Liver (tissue), 9 donors: ENCODE results near the gene ZNF92. TPM values are rescaled to one million over a fixed set of nuclear protein-coding genes. Genes with fewer than 3 reads are reported as not detected.

ENCODE experiments used
- DNase-seq: peaks from one replicate; pipeline ENCODE4 v3.0.0-alpha.2; 2017; ENCODE audit warnings: low spot score
- H3K27ac ChIP-seq, 2 donors: one replicate each; pipeline ENCODE4 v1.7.0; 2013; ENCODE audit warnings: inconsistent platforms in 2 of 2, low read length in 2 of 2, control low read depth in 1 of 2, low read depth in 1 of 2, mild to moderate bottlenecking in 1 of 2
- H3K27me3 ChIP-seq, 4 donors: one replicate each; pipeline versions ENCODE4 v1.6.1 to v1.7.0; 2013; ENCODE audit warnings: low read length in 3 of 4, inconsistent platforms in 1 of 4, mild to moderate bottlenecking in 1 of 4, moderate library complexity in 1 of 4; ENCODE audit not compliant: control insufficient read depth in 4 of 4, insufficient read depth in 4 of 4
- H3K36me3 ChIP-seq, 4 donors: one replicate each; pipeline versions ENCODE4 v1.6.1 to v1.7.0; 2013; ENCODE audit warnings: low read length in 3 of 4, mild to moderate bottlenecking in 3 of 4, low read depth in 1 of 4, moderate library complexity in 1 of 4; ENCODE audit not compliant: control insufficient read depth in 4 of 4, insufficient read depth in 3 of 4
- H3K4me1 ChIP-seq, 4 donors: one replicate each; pipeline versions ENCODE4 v1.6.1 to v1.7.0; 2013; ENCODE audit warnings: low read length in 3 of 4, mild to moderate bottlenecking in 3 of 4, moderate library complexity in 1 of 4; ENCODE audit not compliant: control insufficient read depth in 4 of 4, insufficient read depth in 4 of 4
- H3K4me3 ChIP-seq, 3 donors: one replicate each; pipeline versions ENCODE4 v1.6.1 to v1.7.0; 2013; ENCODE audit warnings: low read length in 3 of 3, control low read depth in 1 of 3, low read depth in 1 of 3, mild to moderate bottlenecking in 1 of 3
- H3K9ac ChIP-seq, 2 donors: one replicate each; pipeline ENCODE4 v1.7.0; 2013; ENCODE audit warnings: low read length in 2 of 2, mild to moderate bottlenecking in 2 of 2, moderate library complexity in 2 of 2, control low read depth in 1 of 2, low read depth in 1 of 2
- H3K9me3 ChIP-seq, 4 donors: one replicate each; pipeline versions ENCODE4 v1.6.1 to v1.7.0; 2013; ENCODE audit warnings: low read length in 3 of 4; ENCODE audit not compliant: control insufficient read depth in 4 of 4
- ATF3 ChIP-seq: IDR thresholded peaks from 2 replicates; pipeline ENCODE4 v1.6.1; 2016; ENCODE audit warnings: antibody characterized with exemption
- EGR1 ChIP-seq, 2 donors: IDR thresholded peaks; 2 replicates each; pipeline ENCODE4 v1.6.1; 2016 to 2018; ENCODE audit warnings: antibody characterized with exemption in 2 of 2, low read depth in 2 of 2
- FOXA1 ChIP-seq: IDR thresholded peaks from 2 replicates; pipeline ENCODE4 v1.6.1; 2016; ENCODE audit warnings: antibody characterized with exemption
- FOXA2 ChIP-seq: IDR thresholded peaks from 2 replicates; pipeline ENCODE4 v1.6.1; 2016; ENCODE audit warnings: antibody characterized with exemption
- GABPA ChIP-seq, 2 donors: IDR thresholded peaks in 1 of 2; conservative IDR thresholded peaks in 1 of 2; 2 replicates each; pipeline ENCODE4 v1.6.1; 2016; ENCODE audit warnings: antibody characterized with exemption in 2 of 2, mild to moderate bottlenecking in 1 of 2, moderate library complexity in 1 of 2
- HNF4A ChIP-seq, 2 donors: conservative IDR thresholded peaks; 2 replicates each; pipeline ENCODE4 v1.6.1; 2016; ENCODE audit warnings: antibody characterized with exemption in 2 of 2, mild to moderate bottlenecking in 2 of 2
- HNF4G ChIP-seq: IDR thresholded peaks from 2 replicates; pipeline ENCODE4 v1.6.1; 2016; ENCODE audit warnings: antibody characterized with exemption
- JUND ChIP-seq, 2 donors: IDR thresholded peaks; 2 replicates each; pipeline ENCODE4 v1.6.1; 2016; ENCODE audit warnings: antibody characterized with exemption in 2 of 2
- MAX ChIP-seq: IDR thresholded peaks from 2 replicates; pipeline ENCODE4 v1.6.1; 2016; ENCODE audit warnings: antibody characterized with exemption
- NR2F2 ChIP-seq: IDR thresholded peaks from 2 replicates; pipeline ENCODE4 v1.6.1; 2016; ENCODE audit warnings: antibody characterized with exemption
- RAD21 ChIP-seq, 2 donors: IDR thresholded peaks; 2 replicates each; pipeline ENCODE4 v1.6.1; 2016; ENCODE audit warnings: antibody characterized with exemption in 2 of 2, mild to moderate bottlenecking in 2 of 2
- RXRA ChIP-seq, 2 donors: IDR thresholded peaks; 2 replicates each; pipeline ENCODE4 v1.6.1; 2017 to 2018; ENCODE audit warnings: antibody characterized with exemption in 2 of 2, mild to moderate bottlenecking in 1 of 2
- SP1 ChIP-seq: IDR thresholded peaks from 2 replicates; pipeline ENCODE4 v1.6.1; 2018; ENCODE audit warnings: antibody characterized with exemption, mild to moderate bottlenecking
- TAF1 ChIP-seq: conservative IDR thresholded peaks from 2 replicates; pipeline ENCODE4 v1.6.1; 2016; ENCODE audit warnings: antibody characterized with exemption, mild to moderate bottlenecking
- YY1 ChIP-seq: IDR thresholded peaks from 2 replicates; pipeline ENCODE4 v1.6.1; 2016; ENCODE audit warnings: antibody characterized with exemption, mild to moderate bottlenecking
- ZBTB33 ChIP-seq: IDR thresholded peaks from 2 replicates; pipeline ENCODE4 v1.6.1; 2016; ENCODE audit warnings: antibody characterized with exemption
- WGBS: extraction: QIAGEN DNeasy Blood & Tissue Kit; methylation state at CpG from one replicate; pipeline ENCODE4 v1.1.7; 2013; 5-methylcytosine and 5-hydroxymethylcytosine counted together
- polyA plus RNA-seq, 2 donors: library from polyadenylated mRNA; stranded (reverse) in 1 of 2; unstranded in 1 of 2; fragments of 200-250 nt in 1 of 2; fragments of >200 nt in 1 of 2; fragmentation: Nextera tagmentation in 1 of 2; extraction: Ambion mirVana in 1 of 2; gene quantifications; one replicate each; pipeline versions ENCODE4 v1.2.1 to v1.2.3, GENCODE V29; 2013 to 2015
- total RNA-seq, 2 donors: library from RNA; depleted of rRNA; stranded (reverse); fragments of >200 nt; gene quantifications; one replicate each; pipeline ENCODE4 v1.2.3, GENCODE V29; 2014
- TF ChIP-seq, protein P1 (sequence below): fragments of 150-350 bp; IDR thresholded peaks from 2 replicates; pipeline ENCODE4 v1.5.1; 2017; ENCODE audit warnings: improper control_type of control experiment, low read depth, low read length; ENCODE audit not compliant: missing input control
- TF ChIP-seq, protein P2 (sequence below): IDR thresholded peaks from 2 replicates; pipeline ENCODE4 v1.6.1; 2016; ENCODE audit warnings: antibody characterized with exemption, mild to moderate bottlenecking
- donor health status: healthy.
- donor health status: healthy.
- donor health status: healthy.
- donor health status: healthy.
- donor health status: healthy.

ZNF92 gene
- total RNA-seq (1 to 10 TPM; 3.2 to 6.5 TPM), polyA plus RNA-seq (1 to 10 TPM; 1.6 to 2.1 TPM)

GRCh38 chr7:65373608-65374351, at the start of gene ZNF92:
Gene ZNF92 (plus strand): TSS chr7:65373855. CDS start chr7:65373998, 143 bp downstream.
- Histone ChIP-seq H3K4me1 (peaks cover 7 to 22% (median 15%) of the 10 kb centered on the region in 4 donors), H3K9me3 (no peaks in the 10 kb centered on the region), H3K36me3 (no peaks in the 10 kb centered on the region), H3K9ac (peak within 1 kb of the TSS in 1 of 2 donors; percentile 75), H3K4me3 (peak within 1 kb of the TSS; percentile 89 to 97 (median 89)), H3K27me3 (no peaks in the 10 kb centered on the region), H3K27ac (peak within 1 kb of the TSS; percentile 60 to 78)
- TF ChIP-seq ATF3 (no peak), TAF1 (peak; percentile 93), ZBTB33 (no peak), SP1 (peak; percentile 84), HNF4A (conservative IDR thresholded peaks at IDR 0.05) (no peak), EGR1 (IDR thresholded peaks at IDR 0.05; ENCODE audit: low read depth in 2 of 2) (no peak), FOXA2 (no peak), YY1 (peak; percentile 92), MAX (peak; percentile 38), JUND (IDR thresholded peaks at IDR 0.05) (no peak), RAD21 (IDR thresholded peaks at IDR 0.05) (peak in 1 of 2 donors; percentile 42), GABPA (IDR thresholded peaks at IDR 0.05 in 1 of 2, conservative IDR thresholded peaks at IDR 0.05 in 1 of 2) (peak in 1 of 2 donors; percentile 48), RXRA (IDR thresholded peaks at IDR 0.05) (no peak), HNF4G (no peak), FOXA1 (no peak), NR2F2 (no peak)
- TF ChIP-seq, protein P1, sequence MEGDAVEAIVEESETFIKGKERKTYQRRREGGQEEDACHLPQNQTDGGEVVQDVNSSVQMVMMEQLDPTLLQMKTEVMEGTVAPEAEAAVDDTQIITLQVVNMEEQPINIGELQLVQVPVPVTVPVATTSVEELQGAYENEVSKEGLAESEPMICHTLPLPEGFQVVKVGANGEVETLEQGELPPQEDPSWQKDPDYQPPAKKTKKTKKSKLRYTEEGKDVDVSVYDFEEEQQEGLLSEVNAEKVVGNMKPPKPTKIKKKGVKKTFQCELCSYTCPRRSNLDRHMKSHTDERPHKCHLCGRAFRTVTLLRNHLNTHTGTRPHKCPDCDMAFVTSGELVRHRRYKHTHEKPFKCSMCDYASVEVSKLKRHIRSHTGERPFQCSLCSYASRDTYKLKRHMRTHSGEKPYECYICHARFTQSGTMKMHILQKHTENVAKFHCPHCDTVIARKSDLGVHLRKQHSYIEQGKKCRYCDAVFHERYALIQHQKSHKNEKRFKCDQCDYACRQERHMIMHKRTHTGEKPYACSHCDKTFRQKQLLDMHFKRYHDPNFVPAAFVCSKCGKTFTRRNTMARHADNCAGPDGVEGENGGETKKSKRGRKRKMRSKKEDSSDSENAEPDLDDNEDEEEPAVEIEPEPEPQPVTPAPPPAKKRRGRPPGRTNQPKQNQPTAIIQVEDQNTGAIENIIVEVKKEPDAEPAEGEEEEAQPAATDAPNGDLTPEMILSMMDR = no peak
- TF ChIP-seq, protein P2, sequence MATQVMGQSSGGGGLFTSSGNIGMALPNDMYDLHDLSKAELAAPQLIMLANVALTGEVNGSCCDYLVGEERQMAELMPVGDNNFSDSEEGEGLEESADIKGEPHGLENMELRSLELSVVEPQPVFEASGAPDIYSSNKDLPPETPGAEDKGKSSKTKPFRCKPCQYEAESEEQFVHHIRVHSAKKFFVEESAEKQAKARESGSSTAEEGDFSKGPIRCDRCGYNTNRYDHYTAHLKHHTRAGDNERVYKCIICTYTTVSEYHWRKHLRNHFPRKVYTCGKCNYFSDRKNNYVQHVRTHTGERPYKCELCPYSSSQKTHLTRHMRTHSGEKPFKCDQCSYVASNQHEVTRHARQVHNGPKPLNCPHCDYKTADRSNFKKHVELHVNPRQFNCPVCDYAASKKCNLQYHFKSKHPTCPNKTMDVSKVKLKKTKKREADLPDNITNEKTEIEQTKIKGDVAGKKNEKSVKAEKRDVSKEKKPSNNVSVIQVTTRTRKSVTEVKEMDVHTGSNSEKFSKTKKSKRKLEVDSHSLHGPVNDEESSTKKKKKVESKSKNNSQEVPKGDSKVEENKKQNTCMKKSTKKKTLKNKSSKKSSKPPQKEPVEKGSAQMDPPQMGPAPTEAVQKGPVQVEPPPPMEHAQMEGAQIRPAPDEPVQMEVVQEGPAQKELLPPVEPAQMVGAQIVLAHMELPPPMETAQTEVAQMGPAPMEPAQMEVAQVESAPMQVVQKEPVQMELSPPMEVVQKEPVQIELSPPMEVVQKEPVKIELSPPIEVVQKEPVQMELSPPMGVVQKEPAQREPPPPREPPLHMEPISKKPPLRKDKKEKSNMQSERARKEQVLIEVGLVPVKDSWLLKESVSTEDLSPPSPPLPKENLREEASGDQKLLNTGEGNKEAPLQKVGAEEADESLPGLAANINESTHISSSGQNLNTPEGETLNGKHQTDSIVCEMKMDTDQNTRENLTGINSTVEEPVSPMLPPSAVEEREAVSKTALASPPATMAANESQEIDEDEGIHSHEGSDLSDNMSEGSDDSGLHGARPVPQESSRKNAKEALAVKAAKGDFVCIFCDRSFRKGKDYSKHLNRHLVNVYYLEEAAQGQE = peak; percentile 81
- DNase-seq = peak; percentile 98
- under 1% methylated on average over 44 of the region's 44 CpGs for WGBS
